Fibroblast of skin of scalp (primary cell): ENCODE measurements around the gene MMRN1.

ENCODE experiments used
- DNase-seq: peaks from one replicate; pipeline ENCODE4 v3.0.0-alpha.2; 2013

The MMRN1 gene

DNA sequence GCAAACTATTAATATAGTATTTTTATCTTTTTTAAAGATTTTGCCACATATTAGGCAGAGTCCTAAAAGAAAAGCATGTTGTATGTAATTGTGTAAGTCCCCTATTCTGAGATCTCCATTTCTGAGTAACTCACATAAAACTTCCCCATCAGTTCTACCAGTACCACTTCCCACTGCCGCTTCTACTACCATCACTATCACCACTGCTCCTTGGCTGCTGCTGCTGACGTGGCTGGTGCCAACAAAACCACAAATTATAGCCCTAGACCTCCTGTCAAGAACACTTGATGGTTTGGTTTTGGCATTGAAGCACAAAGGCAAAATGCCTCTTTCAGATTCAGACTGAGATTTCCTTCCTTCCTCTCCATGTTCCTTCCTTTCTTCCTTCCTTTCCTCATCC lies 106.4 kb downstream of the MMRN1 start:
- no peak for DNase-seq

DNA sequence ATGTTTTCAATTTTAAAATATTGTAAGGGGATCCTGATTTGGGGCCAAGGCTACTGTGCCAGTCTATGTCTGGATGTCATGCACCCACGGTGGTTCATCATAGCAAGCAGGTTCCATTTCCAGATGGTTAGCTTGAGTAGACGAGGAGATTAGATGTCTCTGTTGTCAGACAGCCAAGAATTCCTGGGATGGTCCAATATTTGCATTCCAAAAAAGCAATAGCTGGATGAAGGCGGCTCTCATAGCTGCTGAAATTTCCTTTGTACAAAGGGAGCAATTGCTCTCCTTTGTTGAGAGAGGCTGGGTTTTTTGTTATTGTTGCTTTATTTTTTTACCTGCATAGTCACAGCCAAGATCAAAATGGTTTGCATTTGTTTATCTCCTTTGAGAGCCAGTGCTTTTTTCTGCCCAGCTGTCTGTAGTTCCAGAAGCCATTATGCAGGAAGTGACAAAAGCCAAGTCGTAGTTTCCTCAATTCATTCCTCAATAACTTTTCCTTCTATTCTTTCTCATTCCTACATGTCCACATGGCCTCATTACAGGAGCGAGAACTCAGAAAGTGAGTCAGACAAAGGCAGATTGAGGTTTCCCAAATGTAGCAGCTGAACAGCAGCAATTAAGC lies 107.9 kb downstream of the MMRN1 start:
- no peak for DNase-seq
